GM19372 (cell line): ENCODE data around the gene DLGAP1.
"Not testable (repeated sequence)": the region's sequence is repeated elsewhere in the genome, so short reads cannot be mapped to it uniquely, and the experiment has no call there.

ENCODE experiments used
- ATAC-seq: cut with Tn5 transposase; IDR thresholded peaks from one replicate; pipeline ENCODE4 v1.9.1; 2021; ENCODE audit warnings: mild to moderate bottlenecking, low read depth, moderate library complexity; ENCODE audit not compliant: unreplicated experiment

DLGAP1 gene

DNA sequence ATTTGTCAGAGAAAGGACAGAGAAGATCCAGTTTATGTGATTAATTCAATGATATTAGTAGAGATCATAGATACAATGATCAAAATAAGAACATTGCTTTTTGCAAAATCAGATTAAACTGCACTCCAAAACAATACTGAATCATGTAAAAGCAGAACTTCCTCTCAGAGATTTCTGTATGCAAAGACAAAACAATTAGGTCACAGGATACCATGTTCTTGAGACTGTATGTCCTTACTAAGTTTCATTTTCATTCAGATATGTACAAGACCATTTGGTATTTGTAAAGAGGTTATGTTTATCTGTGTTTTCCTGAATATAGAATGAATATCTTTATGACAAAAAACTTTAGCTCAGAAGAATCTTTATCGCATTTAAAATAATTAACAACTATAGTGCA lies 161.8 kb downstream of the DLGAP1 start:
- no peak for ATAC-seq

DNA sequence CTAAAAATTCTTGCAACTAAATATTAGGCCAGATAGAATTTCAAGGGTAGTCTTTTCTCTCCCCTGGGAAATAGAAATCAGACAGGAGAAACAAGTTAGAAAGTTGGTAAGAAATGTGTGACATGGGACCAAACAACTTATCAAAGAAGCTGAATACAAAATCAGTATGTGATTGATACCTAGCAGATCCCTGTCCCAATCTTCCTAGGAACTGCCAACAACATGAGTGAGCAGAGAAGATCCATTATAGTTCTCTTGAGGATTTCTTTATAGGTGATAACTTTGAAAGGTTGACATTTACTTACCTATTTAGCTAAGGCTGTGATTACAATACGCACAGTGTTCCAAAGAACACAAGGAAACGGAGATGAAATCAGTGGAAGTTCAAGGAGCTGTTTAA lies 162.4 kb downstream of the DLGAP1 start:
- no peak for ATAC-seq

DNA sequence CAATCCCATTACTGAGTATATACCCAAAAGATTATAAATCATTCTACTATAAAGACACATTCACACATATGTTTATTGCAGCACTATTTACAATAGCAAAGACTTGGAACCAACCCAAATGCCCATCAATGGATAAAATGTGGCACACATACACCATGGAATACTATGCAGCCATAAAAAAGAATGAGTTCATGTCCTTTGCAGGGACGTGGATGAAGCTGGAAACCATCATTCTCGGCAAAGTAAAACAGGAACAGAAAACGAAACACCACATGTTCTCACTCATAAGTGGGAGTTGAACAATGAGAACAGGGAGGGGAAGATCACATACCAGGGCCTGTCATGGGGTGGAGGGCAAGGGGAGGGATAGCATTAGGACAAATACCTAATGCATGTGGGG lies 167.8 kb downstream of the DLGAP1 start:
- not testable (repeated sequence) for ATAC-seq

DNA sequence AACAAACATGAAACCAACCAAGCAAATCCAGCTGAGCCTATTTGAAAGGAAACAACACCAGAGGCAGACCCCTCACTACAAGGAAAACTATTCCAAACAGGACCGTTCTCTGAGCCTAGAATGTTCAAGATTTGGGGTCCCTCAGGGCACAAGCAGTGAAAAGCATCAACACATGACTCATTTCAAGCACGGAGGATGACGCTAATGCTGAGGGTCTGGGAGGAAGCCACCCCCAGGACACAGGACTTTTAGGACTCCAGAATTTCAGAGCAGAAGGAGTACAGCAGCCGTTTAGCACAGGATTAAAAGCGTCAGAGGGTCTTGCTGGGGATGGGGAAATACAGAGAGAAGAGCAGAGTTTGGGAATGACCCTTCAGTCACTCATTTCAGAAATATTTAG lies 168.9 kb downstream of the DLGAP1 start:
- ATAC-seq = no peak

DNA sequence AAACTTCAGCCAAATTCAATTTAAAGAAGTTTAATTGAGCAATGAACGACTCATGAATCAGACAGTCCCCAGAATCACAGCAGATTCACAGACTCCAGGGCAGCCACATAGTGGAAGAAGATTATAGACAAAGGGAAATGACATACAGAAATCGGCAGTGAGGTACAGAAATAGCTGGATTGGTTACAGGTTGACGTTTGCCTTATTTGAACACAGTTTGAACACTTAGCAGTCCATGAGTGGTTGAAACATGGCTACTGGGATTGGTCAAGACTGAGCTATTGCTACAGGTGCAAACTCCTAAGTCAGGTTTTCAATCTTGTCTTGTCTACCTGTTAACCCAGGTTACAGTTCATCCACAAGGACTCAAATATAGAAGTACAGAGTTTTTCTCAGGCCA lies 169.6 kb downstream of the DLGAP1 start:
- ATAC-seq = no peak

DNA sequence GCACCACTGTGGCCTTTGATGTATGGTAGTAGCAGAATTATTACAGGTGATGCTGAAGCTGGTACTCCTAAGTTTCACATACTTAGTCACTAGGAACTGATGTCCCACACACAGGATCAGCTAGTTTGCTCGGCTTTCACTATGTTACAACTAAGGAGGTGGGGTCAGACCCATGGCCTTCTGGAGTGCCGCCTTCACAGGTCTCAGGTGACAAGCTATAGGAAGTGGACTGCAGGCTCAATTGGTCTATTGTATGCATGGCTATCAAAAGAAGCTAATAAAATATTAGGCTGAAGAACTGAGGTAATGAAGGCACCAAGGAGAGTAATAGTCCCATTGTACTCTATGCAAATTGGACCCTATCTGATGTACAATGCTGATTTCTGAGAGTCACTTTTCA lies 170.6 kb downstream of the DLGAP1 start:
- no peak for ATAC-seq

DNA sequence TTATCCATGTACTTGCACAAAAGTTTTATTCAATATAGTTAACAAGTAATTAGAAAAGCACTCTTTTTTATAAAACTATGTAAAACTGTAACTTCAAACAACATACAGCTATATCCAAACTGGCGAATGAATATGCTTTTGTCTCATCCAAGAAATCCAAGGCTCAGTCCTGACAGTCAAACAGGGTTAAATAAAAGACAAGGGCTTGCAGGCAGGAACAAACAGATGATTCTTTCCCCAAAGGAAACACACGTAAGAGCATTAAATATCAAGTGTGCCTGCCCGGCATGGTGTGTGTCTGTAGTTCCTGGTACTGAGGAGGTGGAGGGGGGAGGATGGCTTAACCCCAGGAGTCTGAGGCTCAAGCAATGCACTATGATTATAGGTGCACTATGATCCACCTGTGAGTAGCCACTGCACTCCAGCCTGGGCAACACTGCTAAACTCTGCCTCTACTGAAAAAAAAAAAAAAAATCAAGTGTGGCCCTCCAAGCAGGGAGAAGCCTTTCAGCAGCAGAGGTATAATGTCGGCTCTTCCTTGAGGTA lies 171.3 kb downstream of the DLGAP1 start:
- ATAC-seq = no peak

DNA sequence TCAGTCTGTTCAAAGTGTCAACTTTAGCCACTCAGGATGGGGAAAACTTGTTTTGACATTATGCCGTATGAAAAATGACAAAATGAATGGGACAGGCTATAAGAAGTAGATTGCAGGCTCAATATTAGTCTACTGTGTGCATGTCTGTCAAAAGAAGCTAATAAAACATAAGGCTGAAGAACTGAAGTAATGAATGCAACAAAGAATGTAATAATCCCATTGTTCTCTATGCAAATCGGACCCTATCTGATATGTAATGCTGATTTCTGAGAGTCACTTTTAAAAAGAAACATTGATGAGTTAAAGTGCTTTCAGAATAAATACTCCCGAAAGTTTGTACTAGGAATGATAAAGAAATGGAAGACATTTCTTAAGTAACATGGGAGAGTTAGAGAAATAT lies 172.2 kb downstream of the DLGAP1 start:
- ATAC-seq = no peak

DNA sequence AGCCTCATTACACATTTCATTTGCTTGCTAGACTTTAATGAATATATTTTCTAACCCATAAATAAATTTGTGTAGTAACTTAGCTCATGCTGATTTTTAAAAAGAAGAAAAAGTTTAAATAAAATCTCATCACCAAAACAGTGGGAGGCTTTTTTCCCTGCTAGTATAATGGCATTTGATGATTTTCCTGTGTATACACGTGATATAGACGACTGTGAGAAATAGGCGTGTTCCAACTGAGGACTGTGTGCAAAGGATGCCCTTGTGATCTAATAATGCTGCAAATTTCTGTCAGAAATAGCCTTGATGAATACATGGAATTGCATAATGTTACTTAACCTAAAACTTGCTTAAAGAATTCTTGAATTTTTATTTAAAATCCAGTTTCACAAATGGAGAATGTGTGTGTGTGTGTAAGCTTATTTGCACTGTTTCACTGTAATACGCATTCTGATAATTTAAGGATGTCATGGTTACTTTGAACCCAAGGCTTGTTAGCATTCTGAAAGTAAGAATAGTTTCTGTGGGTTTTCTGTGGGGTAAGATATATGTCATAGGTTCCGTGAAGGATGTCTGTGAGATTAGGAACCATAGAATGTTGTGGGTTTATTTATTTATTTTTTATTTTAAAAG lies 178.0 kb downstream of the DLGAP1 start:
- no peak for ATAC-seq

DNA sequence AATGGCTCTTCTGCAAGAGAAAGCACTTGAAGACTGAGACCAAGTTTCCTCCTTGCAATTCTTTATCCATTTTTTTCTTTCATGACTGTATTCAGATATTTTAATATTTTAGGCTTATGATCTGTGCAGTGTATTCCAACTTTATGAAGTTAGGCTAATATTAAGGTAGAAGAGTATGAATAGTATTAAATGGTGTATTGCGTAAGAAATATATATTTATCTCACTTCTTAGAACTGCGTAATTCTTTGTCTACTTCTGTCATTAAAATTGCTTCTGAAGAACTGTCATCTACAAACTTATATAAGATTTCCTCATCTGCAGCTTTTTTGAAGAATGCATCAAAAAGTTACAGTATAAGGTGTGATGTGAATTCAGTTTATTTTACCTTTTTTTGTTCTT lies 183.2 kb downstream of the DLGAP1 start:
- no peak for ATAC-seq

DNA sequence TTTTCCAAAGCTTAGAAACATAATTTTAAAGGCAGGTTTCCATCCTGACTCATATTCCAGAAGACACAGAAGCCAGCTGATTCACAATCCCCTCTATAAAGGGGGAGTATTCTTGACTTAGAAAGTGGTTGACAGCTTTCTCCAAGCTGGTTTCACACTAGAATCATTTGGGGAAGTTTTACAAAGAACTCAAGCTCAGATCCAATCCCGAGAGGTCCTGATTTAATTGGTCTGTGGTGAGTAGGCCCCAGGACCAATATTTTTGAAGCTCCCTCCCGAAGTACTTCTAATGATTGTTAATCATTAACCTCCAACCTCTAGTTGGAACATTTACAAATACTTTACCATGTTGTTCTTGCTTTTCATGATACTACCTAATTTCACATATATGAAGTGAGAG lies 184.1 kb downstream of the DLGAP1 start:
- no peak for ATAC-seq

DNA sequence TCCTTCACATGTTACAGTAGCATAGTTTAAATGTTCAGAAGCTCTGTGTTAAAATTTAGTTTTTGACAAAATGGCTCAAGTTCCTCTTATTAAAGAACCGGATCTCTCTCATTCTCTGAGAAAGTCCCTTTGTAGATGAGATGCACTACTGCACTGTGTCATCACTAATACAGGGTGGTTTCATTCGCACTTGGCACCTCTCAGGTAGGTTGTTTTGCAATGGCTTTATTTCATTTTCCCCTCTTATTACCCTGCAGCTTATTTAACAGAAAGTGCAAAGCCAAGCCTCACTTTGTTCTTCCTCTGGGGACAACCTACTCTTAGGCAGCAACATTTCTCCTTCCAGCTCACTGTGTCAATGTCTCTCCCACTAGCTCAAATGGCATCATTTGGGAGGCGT lies 185.1 kb downstream of the DLGAP1 start:
- no peak for ATAC-seq

DNA sequence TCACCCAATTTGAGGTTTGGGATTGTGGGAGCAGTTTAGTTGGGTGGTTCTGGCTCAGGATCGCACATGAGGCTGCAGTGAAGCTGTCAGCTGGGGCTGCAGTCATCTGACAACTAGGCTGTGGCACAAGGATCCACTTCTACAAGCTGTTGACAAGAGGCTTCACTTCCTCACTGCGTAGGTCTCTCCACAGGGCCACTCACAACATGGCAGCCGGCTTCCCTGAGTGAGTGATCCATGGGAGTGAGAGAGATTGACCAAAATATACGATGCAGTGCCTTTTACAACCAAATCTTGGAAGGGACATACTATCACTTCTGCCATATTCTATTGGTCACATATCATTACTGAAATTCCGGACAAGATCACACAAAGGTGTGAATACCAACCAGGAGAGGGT lies 187.5 kb downstream of the DLGAP1 start:
- ATAC-seq = no peak

DNA sequence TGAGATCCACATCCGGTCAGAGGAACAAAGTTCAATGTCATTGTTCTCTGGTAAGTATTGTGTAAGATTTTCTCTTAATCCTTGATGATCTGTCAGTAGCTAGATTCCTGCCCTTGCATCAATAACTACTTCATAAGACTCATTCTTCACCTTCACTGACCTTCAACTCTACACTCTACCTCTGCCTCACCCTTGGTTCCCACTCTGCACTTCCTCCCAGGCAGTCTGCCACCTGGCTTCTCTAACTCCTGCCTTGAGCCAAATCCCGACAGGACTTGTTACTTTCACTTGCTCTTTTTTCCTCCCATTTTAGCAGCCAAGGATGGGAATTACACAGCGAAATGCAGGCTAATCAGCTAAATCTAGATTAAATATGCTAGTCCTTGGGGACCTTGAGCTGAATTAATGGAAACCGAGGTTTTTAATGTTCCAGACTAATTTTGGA lies 190.7 kb downstream of the DLGAP1 start:
- no peak for ATAC-seq

DNA sequence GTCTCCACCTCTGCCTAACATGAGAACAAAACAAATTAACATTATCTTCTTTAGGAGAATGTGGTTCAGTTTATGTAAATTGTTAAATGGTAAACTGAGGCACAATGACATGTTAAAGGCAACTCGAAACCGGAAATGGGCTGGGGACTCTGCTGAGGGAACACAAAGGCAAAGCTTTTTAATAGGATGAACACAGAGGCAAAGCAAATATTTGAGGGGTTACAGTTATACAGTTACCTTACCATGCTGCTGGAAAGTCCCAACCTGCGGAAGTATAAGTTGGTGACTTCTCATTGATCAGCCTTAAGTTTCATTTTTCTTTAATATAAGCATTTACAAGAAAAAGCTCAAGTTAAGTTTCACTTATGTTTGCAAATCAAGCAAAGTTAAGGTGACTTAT lies 195.0 kb downstream of the DLGAP1 start:
- no peak for ATAC-seq

DNA sequence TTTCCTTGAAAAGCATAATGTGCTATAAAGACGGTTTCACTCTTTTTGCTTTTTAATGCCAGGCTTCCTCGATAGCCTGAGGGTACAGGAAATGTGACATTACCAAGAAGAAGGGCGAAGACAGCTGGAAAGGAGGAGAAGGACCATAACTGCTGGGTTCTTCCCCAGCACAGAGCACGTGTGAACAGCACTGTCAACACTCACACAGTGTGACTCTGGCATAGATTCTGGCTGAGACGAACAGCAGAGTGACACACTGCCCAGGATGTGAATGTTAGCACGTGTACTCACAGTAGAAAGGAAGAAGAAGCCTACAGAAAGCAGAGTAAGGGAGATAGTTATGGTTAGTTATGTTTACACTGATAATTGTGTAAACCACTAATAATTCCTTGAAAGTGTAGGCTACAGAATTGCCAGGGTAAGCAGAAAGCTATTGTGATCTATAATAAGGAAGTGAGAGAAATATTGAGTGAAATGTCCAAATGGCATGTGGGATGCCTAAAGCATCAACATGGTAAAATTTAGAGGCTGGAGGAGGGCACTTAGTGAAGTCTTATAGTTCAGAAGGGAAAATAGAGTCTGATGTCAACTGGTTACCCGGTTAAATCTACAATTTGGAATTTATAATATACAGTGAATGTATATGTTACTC lies 198.2 kb downstream of the DLGAP1 start:
- ATAC-seq = no peak

DNA sequence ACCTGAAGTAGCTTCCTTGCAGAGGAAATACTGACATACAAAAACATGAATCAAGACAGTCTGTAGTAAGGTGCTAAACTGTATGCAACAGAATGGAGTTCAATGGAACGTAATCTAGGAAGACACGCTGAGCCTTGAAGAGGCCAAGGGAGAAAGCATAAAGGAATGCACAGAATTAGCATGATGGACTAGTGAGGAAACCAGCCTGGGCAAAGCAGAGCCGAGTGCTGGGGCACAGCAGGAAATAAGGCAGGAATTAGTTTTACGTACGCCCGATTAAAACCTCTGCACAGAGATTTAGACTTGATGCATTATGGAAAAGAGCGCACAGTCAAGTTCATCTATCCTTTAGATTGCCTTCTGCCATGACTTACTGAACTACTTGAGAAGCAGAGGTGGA lies 200.3 kb downstream of the DLGAP1 start:
- ATAC-seq = no peak

DNA sequence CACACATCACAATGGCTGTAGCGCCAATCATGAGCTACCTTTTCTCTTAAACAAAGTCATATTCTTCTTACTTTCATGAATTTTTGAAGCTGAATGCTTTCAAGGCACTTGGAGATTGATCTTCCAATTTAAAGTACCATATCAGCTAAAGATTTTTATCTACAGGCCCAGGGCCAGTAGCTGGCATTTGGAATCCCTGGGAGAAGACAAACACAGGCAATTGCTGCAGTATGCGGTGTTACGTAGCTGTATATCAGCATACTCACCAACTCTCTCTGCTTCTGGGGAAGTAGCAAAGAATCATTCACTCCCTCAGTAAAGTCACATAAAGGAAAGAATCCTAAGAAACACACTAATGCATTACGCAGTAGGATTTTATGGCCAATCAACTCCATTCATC lies 202.3 kb downstream of the DLGAP1 start:
- ATAC-seq = no peak

DNA sequence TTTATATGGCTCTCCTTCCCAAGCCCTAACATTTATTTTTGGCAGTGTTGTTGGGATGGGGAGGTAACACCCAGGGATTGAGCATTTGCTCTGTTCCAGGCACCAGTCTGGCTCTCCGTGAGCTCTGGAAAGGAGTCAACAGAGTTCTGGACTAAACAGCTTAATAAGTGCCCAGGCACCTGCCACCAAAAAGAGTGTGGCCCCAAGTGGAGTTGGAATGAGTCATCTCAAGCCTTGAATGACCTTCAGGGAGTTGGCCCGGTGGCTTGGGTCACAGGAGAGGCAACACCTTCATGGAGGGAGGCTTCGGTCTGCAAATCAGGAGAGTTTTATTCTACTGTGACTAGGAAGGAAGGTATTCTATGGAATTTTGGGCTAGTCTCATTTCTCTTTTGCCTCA lies 203.2 kb downstream of the DLGAP1 start:
- ATAC-seq = no peak

DNA sequence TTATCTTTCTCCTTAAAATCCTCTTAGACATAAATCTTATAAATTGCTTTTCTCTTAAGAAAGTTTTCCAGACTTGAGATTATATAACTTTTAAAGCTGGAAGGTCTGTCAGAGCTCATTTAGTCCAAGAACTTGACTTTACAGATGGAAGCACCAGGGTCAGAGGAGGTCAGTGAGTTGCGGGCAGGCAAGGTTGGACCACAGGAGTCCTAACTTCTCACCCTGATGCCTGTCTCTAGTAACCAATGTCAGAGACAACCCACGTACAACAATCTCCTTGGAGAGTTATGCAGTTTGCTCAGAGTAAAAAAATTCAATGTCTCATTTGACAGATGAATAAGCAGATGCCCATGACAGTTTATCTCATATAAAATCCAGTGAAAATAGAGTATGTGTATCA lies 203.9 kb downstream of the DLGAP1 start:
- ATAC-seq = no peak

DNA sequence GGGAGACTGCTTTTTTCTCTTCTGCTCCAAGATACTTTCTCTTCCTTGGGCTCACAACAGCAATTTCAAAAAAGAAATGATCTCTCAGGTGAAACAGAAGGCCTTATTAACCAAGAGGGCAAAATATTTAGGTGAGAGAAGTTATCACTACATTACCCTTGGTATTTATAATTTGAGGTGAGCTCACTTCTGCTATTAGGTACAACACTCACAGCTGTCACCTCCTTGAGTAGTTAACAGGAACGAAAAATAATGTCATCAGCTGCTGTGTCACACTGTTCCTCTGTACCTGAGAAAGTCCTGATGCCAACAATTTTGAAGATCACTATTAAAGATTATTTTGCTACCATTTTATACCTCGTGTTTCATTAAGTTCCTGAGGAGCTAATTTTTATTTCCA lies 205.0 kb downstream of the DLGAP1 start:
- no peak for ATAC-seq

DNA sequence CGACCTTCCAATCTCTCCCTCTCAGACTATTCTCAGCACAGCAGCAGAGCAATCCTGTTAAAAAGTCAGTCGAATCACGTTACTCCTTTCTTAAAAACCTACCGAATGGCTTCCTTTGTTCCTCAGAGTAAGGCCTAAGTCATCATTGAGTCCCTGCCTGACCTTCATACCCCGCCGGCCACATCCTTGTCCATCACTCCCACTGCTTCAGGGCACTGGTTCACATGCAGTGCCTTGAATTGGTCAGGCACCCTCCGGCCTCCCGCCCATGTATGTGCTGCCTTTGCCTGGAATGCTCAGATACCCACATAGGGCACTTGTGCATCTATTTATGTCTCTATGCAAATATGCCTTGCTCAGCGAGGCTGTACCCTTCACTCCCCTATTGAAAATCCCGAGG lies 206.4 kb downstream of the DLGAP1 start:
- no peak for ATAC-seq
